ENCODE measurements around the gene TMEM86B.

DNA sequence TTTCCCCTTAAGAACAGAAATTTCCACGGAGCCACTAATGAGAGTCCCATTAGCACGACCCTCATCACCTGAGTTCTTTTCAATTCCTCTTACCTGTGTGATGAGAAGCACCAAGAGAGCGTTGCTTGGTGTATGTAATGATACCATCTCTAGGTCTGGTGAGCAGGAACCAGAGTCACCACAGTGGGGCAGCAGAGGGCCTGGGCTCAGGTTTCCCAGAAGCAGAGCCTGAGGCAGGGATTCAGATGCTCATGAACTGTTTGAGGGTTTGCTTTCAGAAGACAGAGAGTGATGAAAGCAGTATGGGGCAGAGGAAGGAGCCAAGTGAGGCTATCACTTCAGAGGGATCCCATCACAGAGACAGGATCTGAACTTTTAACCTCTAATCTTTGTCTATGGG lies 16.1 kb downstream of the TMEM86B start:
- TF ChIP-seq, protein P1, sequence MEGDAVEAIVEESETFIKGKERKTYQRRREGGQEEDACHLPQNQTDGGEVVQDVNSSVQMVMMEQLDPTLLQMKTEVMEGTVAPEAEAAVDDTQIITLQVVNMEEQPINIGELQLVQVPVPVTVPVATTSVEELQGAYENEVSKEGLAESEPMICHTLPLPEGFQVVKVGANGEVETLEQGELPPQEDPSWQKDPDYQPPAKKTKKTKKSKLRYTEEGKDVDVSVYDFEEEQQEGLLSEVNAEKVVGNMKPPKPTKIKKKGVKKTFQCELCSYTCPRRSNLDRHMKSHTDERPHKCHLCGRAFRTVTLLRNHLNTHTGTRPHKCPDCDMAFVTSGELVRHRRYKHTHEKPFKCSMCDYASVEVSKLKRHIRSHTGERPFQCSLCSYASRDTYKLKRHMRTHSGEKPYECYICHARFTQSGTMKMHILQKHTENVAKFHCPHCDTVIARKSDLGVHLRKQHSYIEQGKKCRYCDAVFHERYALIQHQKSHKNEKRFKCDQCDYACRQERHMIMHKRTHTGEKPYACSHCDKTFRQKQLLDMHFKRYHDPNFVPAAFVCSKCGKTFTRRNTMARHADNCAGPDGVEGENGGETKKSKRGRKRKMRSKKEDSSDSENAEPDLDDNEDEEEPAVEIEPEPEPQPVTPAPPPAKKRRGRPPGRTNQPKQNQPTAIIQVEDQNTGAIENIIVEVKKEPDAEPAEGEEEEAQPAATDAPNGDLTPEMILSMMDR (IDR thresholded peaks at IDR 0.05), result peak in 2 of 6 experiments; percentile 14 to 16
- no peak for TF ChIP-seq POLR2A (IDR thresholded peaks at IDR 0.05)
- TF ChIP-seq POLR2AphosphoS5 (IDR thresholded peaks at IDR 0.05), result no peak
- no peak for TF ChIP-seq EP300 (IDR thresholded peaks at IDR 0.05)
